K562 (cell line): ENCODE data around the gene IFFO2. TPM values are rescaled to one million over a fixed set of nuclear protein-coding genes. Genes with fewer than 3 reads are reported as not detected.

Source experiments
- ATAC-seq: fragments of 200-7000 bp; cut with Tn5 transposase; 3 replicates; pipeline ENCODE4 v1.9.1; 2020; ENCODE audit warnings: moderate library complexity
- BruUV-seq: library from RNA; stranded (reverse); fragments of 400-500 nt; replicated peaks from 2 replicates; lab custom pipeline; 2021; lab: Mats Ljungman, UMichigan
- CTCF ChIA-PET: fragments of 300-600 bp; formaldehyde crosslinking; extraction: SDS; loops from one replicate; lab custom pipeline; 2021; ENCODE audit warnings: low intra/inter-chr PET ratio; lab: Yijun Ruan, JAX
- POLR2A ChIA-PET: fragments of 300-600, 350-650 bp; sonication (Branson Sonifier 250); formaldehyde crosslinking; extraction: SDS; loops from one replicate; lab custom pipeline; 2021; ENCODE audit warnings: antibody characterized with exemption, inconsistent platforms; lab: Yijun Ruan, JAX
- DNase-seq, 4 experiments: peaks; one replicate each; pipeline versions ENCODE4 v3.0.0 to v3.0.0-alpha.2; 2011 to 2018; ENCODE audit warnings: low spot score in 3 of 4, mixed read lengths in 3 of 4; ENCODE audit errors: extremely low read depth in 1 of 4
- FAIRE-seq: peaks from 2 replicates; lab custom pipeline; 2011; peaks lifted over from hg19 to GRCh38; lab: Jason Lieb, UNC
- H2AFZ ChIP-seq: 2 replicates; pipeline ENCODE4 v1.6.0; 2011; ENCODE audit warnings: low read depth, low read length, control low read depth, inconsistent platforms
- H3K27ac ChIP-seq: fragments of 200-600 bp; 3 replicates; pipeline ENCODE4 v1.8.0; 2011; ENCODE audit warnings: low read depth, mild to moderate bottlenecking, control low read depth, inconsistent platforms, low read length, moderate library complexity, mixed read lengths; ENCODE audit errors: extremely low read depth
- H3K27me3 ChIP-seq, 2 experiments: fragments of 300-600 bp in 1 of 2; 2 replicates in 1 of 2; 3 replicates in 1 of 2; pipeline versions ENCODE4 v1.6.0 to v1.8.0; 2011; ENCODE audit warnings: inconsistent platforms in 2 of 2, low read length in 2 of 2, mild to moderate bottlenecking in 1 of 2, mixed read lengths in 1 of 2, moderate library complexity in 1 of 2; ENCODE audit not compliant: control insufficient read depth in 2 of 2, insufficient read depth in 2 of 2
- H3K36me3 ChIP-seq: fragments of 300-600 bp; 3 replicates; pipeline ENCODE4 v1.8.0; 2011; ENCODE audit warnings: mild to moderate bottlenecking, low read length, inconsistent platforms; ENCODE audit not compliant: control insufficient read depth, insufficient read depth
- H3K4me1 ChIP-seq, 2 experiments: fragments of 200-600 bp in 1 of 2; replicated peaks in 1 of 2; 2 replicates in 1 of 2; 3 replicates in 1 of 2; pipeline versions ENCODE4 v1.5.1 to v1.8.0; 2011; ENCODE audit warnings: inconsistent platforms in 2 of 2, low read length in 2 of 2, mild to moderate bottlenecking in 1 of 2, mixed read lengths in 1 of 2, moderate library complexity in 1 of 2; ENCODE audit not compliant: control insufficient read depth in 2 of 2, insufficient read depth in 2 of 2
- H3K4me2 ChIP-seq: 2 replicates; pipeline ENCODE4 v1.6.1; 2011; ENCODE audit warnings: low read length, control low read depth, inconsistent platforms, mixed read lengths; ENCODE audit not compliant: insufficient read depth
- H3K4me3 ChIP-seq: fragments of 200-600 bp; sonication (generic), shearing (Covaris generic); 2 replicates; pipeline ENCODE4 v1.5.1; 2016; ENCODE audit warnings: control low read depth, inconsistent platforms
- H3K79me2 ChIP-seq: fragments of 200-600 bp; 3 replicates; pipeline ENCODE4 v1.8.0; 2011; ENCODE audit warnings: low read length, inconsistent platforms; ENCODE audit not compliant: control insufficient read depth, insufficient read depth
- H3K9ac ChIP-seq, 2 experiments: 2 replicates each; pipeline versions ENCODE4 v1.6.0 to v1.6.1; 2011; ENCODE audit warnings: low read depth in 2 of 2, low read length in 2 of 2, control low read depth in 1 of 2, inconsistent platforms in 1 of 2, mild to moderate bottlenecking in 1 of 2, mixed read lengths in 1 of 2; ENCODE audit not compliant: insufficient read depth in 1 of 2
- H3K9me1 ChIP-seq: one replicate; pipeline ENCODE4 v1.6.0; 2011; ENCODE audit warnings: inconsistent platforms, mild to moderate bottlenecking, low read length, moderate library complexity; ENCODE audit not compliant: control insufficient read depth, insufficient read depth
- H3K9me3 ChIP-seq: replicated peaks from 2 replicates; pipeline ENCODE4 v1.5.1; 2011; ENCODE audit warnings: low read depth, low read length, inconsistent platforms; ENCODE audit not compliant: control insufficient read depth, insufficient read depth
- H4K20me1 ChIP-seq: replicated peaks from 2 replicates; pipeline ENCODE4 v1.6.1; 2011; ENCODE audit warnings: low read length, inconsistent platforms, mixed read lengths; ENCODE audit not compliant: control insufficient read depth, insufficient read depth
- ETV1 ChIP-seq: fragments of 450-650 bp; conservative IDR thresholded peaks from 2 replicates; pipeline ENCODE4 v1.6.1; 2016; ENCODE audit warnings: missing genetic modification characterization, control low read depth, low read depth, missing compliant biosample characterization
- LARP7 ChIP-seq: fragments of 450-650 bp; IDR thresholded peaks from 2 replicates; pipeline ENCODE4 v1.6.1; 2016
- NR2C1 ChIP-seq, 2 experiments: fragments of 450-650 bp; IDR thresholded peaks; 2 replicates each; pipeline ENCODE4 v1.6.1; 2017; ENCODE audit warnings: mild to moderate bottlenecking in 2 of 2, antibody characterized with exemption in 1 of 2, inconsistent platforms in 1 of 2, missing compliant biosample characterization in 1 of 2, missing genetic modification characterization in 1 of 2
- SMARCA5 ChIP-seq: fragments of 450-650 bp; IDR thresholded peaks from 2 replicates; pipeline ENCODE4 v1.6.1; 2016
- SP2 ChIP-seq: IDR thresholded peaks from 2 replicates; pipeline ENCODE4 v1.6.1; 2011; ENCODE audit warnings: mild to moderate bottlenecking, low read depth, low read length, moderate library complexity; ENCODE audit not compliant: poor library complexity, severe bottlenecking; ENCODE audit errors: extremely low read depth
- U2AF1 ChIP-seq: fragments of 200-400 bp; formaldehyde crosslinking; optimal IDR thresholded peaks from 2 replicates; pipeline ENCODE3; 2017; ENCODE audit warnings: mild to moderate bottlenecking, low read depth, low read length, moderate library complexity
- ZNF740 ChIP-seq, 3 experiments: fragments of 200-800 bp in 1 of 3; sonication (Bioruptor generic) in 1 of 3; sonication (generic) in 1 of 3; formaldehyde crosslinking in 1 of 3; IDR thresholded peaks; 2 replicates each; pipeline versions ENCODE4 v1.6.1 to v1.8.0; 2016 to 2022; ENCODE audit warnings: mild to moderate bottlenecking in 2 of 3, missing compliant biosample characterization in 2 of 3, missing genetic modification characterization in 2 of 3, missing genetic modification reagents in 1 of 3
- WGBS: fragments of 100-300 bp; shearing (Covaris generic); methylation state at CpG from one replicate; pipeline ENCODE4 v1.1.6; 2016; ENCODE audit warnings: low coverage, mixed read lengths; ENCODE audit not compliant: insufficient coverage; ENCODE audit errors: missing lambda C conversion rate; 5-methylcytosine and 5-hydroxymethylcytosine counted together
- in situ Hi-C: fragments of 300-500 bp; cut with MboI; formaldehyde crosslinking; loops from 4 replicates; pipeline ENCODE4 v1.15.0; 2018; ENCODE audit warnings: inconsistent platforms, mixed read lengths
- intact Hi-C: fragments of 100-400 bp; cut with micrococcal nuclease; formaldehyde crosslinking; loops from 2 replicates; pipeline ENCODE4 v1.14.2; 2022
- polyA plus RNA-seq, 8 experiments: library from polyadenylated mRNA; depleted of rRNA in 4 of 8; stranded (reverse) in 5 of 8; unstranded in 3 of 8; fragments of >200 nt; fragmentation: Nextera tagmentation in 2 of 8; fragmentation: Illumina TruSeq in 1 of 8; extraction: Ambion mirVana in 2 of 8; extraction: Trizol in 1 of 8; gene quantifications; 2 replicates each; pipeline versions ENCODE4 v1.2.1 to v1.2.3, GENCODE V29; 2011 to 2014; ENCODE audit warnings: inconsistent platforms in 1 of 8, missing spikeins in 1 of 8
- total RNA-seq, 7 experiments: library from RNA; depleted of rRNA in 6 of 7; stranded (reverse); fragments of >200 nt in 6 of 7; fragmentation: Illumina TruSeq in 2 of 7; extraction: Trizol in 2 of 7; gene quantifications; 2 replicates each; pipeline versions ENCODE4 v1.2.1 to v1.2.3, GENCODE V29; 2011 to 2021; ENCODE audit warnings: low replicate concordance in 1 of 7

Gene IFFO2
- total and polyA plus RNA-seq, 9 of the 15 experiments (the other 6 are each of a cell fraction or from before 2014, with no cell fraction given) = 0.15 to 1.0 (median 0.44) TPM; not detected in 2

GRCh38 chr1:18877282-18877681 is 79.2 kb downstream of the IFFO2 start:
- Histone ChIP-seq H3K27me3 (no peaks in the 10 kb centered on the region), H3K27ac (no peak overlapping the region), H2AFZ (no peak overlapping the region), H3K79me2 (no peaks in the 10 kb centered on the region), H3K4me1 (peaks cover 0 to 23% of the 10 kb centered on the region in 2 experiments; a peak in 2 of 5 replicates), H3K9ac (no peak overlapping the region), H3K9me3 (no peaks in the 10 kb centered on the region), H3K4me2 (no peak overlapping the region), H3K4me3 (no peak overlapping the region), H3K9me1 (no peaks in the 10 kb centered on the region), H3K36me3 (no peaks in the 10 kb centered on the region), H4K20me1 (peaks cover 12% of the 10 kb centered on the region)
- intact Hi-C loops = no loop called here
- 94% methylated on average over 27 of the region's 35 CpGs for WGBS
- BruUV-seq = no TSS peak
- DNase-seq (no peak), ATAC-seq (no peak), FAIRE-seq (no peak)
- no peak for TF ChIP-seq NR2C1 (IDR thresholded peaks at IDR 0.05)
- no peak for TF ChIP-seq NR2C1 (tag; IDR thresholded peaks at IDR 0.05)
- in situ Hi-C loops = loop anchor here (5.0 kb wide), 1 partner anchor 275 kb away; no protein-coding TSS in a partner anchor
- ChIA-PET POLR2A (interaction anchor here (0.7 kb wide), 1 partner anchor 50 kb away, joined by 3 read pairs; no protein-coding TSS in a partner anchor), CTCF (no interaction called here)

- FAIRE-seq = no peak
- Histone ChIP-seq H3K36me3 (no peaks in the 10 kb centered on the region), H3K4me2 (no peak overlapping the region), H3K9me3 (no peaks in the 10 kb centered on the region), H3K27me3 (no peaks in the 10 kb centered on the region), H3K79me2 (no peaks in the 10 kb centered on the region), H3K9ac (no peak overlapping the region), H3K9me1 (no peaks in the 10 kb centered on the region), H3K27ac (no peak overlapping the region), H3K4me3 (no peak overlapping the region), H2AFZ (no peak overlapping the region), H4K20me1 (peaks cover 12% of the 10 kb centered on the region), H3K4me1 (peaks cover 0 to 23% of the 10 kb centered on the region in 2 experiments; a peak in 2 of 5 replicates)
- intact Hi-C loops = no loop called here
- ChIA-PET CTCF (interaction anchor here (0.5 to 2.3 kb wide), 3 partner anchors 56 to 1350 kb away, joined by 3 to 27 read pairs (median 4); no protein-coding TSS in a partner anchor), POLR2A (interaction anchor here (1.5 kb wide), 1 partner anchor 12 kb away, joined by 6 read pairs; no protein-coding TSS in a partner anchor)
- DNase-seq = no peak
- in situ Hi-C loops = loop anchor here (5.0 kb wide), 1 partner anchor 274 kb away; no protein-coding TSS in a partner anchor
- BruUV-seq = no TSS peak
- ATAC-seq = no peak
- WGBS = 81% methylated on average over 10 of the region's 10 CpGs
- TF ChIP-seq LARP7 (no peak), ZNF740 (CRISPR knock-in tag; IDR thresholded peaks at IDR 0.05) (no peak), ZNF740 (tag; IDR thresholded peaks at IDR 0.05) (no peak), SP2 (no peak), U2AF1 (no peak), SMARCA5 (no peak), ETV1 (no peak)
Measured at GRCh38 chr1:18876210-18876609, 80.3 kb downstream of the IFFO2 start.
